Tongue (tissue), 2 donors: ENCODE measurements around the gene TUBGCP3. TPM values are rescaled to one million over a fixed set of nuclear protein-coding genes. Genes with fewer than 3 reads are reported as not detected.

ENCODE experiments used
- DNase-seq: peaks from one replicate; pipeline ENCODE4 v3.0.0-alpha.2; 2015
- total RNA-seq: library from RNA; depleted of rRNA; stranded (reverse); fragments of >200 nt; gene quantifications from one replicate; pipeline ENCODE4 v1.2.3, GENCODE V29; 2014

TUBGCP3 gene
- total RNA-seq, 1 donor from 2014 or later: 37.0 TPM

DNA sequence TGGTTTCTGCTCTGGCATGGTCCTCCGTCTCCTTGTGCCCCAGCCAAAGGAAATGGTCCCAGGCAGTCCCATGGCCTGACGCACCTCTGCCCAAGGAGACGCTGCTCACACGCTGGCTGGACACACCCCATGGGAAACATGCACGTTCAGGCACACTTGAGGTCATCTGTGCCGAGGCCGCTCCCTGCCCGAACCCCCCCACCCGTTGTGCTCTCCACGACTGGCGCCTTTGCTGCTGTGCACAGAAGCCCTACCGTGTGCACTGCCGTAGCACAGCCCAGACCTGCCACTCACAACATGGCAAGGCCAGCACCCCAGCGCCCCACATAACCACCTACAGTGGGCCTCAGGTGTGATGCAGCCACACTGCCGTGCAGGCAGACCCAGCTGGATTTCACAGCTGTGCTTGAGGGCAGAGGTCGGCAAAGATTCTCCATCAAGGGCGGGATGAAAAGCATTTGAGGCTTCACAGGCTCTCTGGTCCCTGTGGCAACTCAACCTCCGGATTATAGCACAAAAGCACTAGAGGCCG is 146.1 kb downstream of the TUBGCP3 start:
- no peak for DNase-seq

DNA sequence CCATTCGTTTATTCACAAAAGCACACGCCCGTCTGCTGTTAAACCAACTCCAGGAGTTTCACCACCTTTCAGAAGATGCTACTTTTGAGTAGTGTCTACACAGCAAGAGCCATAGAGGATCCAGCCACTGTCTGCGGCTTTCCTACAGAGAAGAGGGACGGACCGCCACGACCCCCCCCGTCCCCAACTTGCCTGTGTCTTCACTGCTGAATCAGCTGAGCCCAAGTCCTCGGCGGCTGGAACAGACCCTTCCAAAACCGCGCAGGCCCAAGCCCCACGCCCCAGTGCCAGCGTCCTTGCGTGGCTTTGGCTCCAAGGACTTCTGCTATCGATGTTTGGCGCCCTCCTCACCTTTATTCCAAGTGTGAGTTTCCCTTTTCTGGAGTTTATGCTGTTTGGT is 146.7 kb downstream of the TUBGCP3 start:
- no peak for DNase-seq

DNA sequence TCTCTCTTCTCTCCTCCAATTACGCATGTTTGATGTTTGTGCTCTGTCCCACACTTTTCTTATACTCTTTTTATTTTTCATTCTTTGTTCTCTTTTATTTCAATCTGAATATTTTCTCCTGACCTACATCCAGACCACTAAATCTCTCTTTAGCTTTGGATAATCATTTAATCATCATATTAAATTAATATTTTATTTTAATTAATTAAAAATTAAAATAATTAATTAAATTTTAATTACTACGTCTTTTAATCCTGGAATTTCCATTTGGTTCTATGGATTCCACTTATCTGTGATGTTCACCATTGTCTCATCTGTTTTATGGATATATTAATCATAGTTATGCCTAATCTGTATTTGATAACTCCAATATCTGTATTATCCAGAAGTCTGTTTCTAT is 149.4 kb downstream of the TUBGCP3 start:
- DNase-seq: no peak

DNA sequence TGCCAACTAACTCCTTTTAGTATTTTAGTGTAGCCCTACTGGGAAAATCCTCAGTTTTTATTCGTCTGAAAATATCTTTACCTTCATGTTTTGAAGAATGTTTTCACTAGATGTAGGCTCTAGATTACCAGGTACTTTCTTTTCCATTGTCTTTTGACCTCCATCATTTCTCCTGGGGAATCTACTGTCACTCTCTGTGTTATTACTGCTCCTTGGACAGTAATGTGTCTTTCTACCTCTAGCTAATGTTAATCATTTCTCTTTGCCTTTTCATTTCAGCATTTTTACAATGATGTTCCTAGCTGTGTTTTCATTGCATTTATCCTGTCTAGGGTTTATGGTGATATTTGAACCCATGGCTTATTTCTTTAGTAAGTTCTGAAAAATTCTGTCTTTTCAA is 149.9 kb downstream of the TUBGCP3 start:
- no peak for DNase-seq

DNA sequence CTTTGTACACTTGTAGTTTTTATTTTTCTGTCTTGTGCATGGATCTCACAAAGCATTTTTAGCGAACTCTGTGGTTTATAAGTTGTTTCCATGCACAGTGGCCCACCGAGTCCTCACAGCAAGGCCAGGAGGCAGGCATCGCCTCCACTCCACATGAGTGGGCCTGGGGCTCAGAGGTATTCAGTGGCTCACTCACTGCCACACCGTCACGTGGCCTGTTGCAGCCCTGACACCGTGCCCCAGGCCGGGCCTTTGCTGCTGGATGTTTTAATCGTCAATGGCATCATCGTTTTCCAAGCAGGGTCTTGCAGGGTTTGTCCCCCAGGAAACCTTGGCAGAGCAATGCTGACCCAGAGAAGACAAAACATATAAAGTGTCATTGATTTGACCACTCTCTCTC is 152.0 kb downstream of the TUBGCP3 start:
- no peak for DNase-seq

Other genes starting within 250 kb of the TUBGCP3 start
- gene SPACA7, start 211.8 kb downstream of the TUBGCP3 start, total RNA-seq: not detected
- 38.0 TPM for gene ATP11A, start 101.9 kb upstream of the TUBGCP3 start, total RNA-seq